ENCODE measurements around the gene FAM174C.
"Not testable (repeated sequence)": the region's sequence is repeated elsewhere in the genome, so short reads cannot be mapped to it uniquely, and the experiment has no call there.

FAM174C gene

DNA sequence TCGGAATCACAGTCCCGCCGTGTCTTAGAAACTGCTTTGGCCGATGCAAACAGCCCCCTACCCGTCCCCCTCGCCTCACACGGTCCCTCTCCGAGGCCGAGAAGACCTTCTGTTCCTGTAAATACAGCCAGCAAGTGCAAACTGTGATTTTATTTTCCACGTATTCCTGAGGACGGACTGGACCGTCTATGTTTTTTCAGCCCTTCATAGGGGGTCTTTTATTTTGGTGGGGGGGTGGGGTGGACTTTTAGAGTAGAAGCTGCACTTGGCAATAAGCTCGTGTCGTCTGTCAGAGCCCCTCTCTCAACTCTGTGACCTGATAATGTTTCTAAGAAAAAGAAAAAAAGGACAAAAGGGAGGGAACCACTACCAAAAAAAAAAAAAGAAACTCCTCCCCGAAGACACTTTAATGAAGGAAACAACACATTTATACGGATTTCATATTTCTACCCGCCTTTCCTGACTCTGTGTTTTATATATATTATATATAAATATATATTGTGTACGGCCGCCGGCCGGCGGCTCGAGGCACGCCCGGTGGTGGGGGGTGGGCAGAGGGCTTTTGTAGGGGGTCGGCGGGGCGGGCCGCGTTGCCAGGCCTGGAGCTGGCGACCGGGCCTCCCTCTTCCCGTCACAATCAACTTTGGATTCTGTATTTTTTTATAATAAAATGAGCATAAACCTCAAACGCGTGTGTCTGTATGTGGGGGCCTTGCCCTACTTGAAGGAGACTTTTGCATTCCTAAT is 25.6 kb downstream of the FAM174C start:
- no peak for DNase-seq (ENCODE audit: low spot score)

DNA sequence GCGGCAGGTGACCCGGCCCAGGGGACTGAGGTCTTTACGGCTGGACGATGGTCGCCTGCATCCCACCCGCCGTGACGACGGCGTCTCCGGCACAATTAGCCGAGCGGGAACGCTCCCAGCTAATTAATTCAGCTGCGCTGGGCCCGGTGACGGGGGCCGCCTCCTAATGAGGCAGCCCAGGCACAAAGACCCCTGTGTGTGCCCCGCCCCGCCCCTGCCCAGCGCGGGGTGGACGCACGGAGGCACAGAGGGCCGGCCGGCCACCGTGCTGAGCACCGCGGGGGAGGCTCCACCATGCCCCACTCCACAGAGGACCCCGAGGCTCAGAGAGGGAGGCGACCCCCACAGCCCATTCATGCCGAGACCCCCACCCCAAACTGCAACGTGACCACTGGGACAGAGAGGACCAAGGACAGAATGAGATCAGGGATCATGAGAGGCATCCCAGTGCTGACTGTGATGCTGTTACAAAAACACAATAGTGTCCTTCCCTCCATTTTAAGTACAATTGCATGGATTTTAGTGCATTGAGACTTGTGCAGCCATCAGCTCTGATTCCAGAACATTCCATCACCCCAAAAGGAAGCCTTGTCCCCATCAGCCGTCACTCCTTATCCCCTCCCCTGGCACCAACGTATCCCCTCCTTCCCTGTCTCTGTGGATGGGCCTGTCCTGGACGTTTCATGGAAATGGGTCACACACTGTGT is 27.4 kb downstream of the FAM174C start:
- DNase-seq (ENCODE audit: low spot score): no peak

DNA sequence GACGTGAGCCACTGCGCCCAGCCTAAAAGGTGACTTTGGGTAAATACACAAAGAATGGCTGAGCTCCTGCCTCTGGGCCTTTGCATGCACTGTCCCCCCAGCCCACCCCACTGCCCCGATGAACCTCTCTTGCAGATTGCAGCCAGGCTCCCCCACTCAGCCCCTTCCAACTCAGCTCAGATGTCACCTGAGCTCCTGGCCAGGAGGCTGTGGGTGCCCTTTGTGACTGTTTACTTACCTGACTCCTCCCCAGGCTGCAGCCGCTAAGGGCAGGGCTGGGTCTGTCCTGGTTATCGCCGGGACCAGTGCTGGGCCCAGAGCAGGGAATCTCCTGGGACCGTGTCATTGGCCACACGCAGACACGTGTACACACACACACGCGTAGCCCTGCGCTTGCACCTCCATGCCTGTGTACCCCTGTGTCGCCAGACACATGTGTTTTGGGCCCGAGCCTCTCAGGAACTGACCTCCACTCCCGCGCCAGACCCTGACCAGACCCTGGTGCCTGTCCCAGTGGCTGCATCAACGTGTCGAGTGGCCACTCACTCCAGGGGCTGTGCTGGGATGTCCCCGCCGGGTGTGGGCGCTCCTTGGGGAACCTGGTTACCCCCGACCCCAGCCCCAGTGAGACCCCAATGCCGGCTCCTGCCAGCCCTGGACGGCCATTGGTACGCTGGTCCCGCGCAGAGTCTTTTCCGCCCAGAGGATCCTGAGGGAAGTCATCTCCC is 29.0 kb downstream of the FAM174C start:
- no peak for DNase-seq (ENCODE audit: low spot score)

DNA sequence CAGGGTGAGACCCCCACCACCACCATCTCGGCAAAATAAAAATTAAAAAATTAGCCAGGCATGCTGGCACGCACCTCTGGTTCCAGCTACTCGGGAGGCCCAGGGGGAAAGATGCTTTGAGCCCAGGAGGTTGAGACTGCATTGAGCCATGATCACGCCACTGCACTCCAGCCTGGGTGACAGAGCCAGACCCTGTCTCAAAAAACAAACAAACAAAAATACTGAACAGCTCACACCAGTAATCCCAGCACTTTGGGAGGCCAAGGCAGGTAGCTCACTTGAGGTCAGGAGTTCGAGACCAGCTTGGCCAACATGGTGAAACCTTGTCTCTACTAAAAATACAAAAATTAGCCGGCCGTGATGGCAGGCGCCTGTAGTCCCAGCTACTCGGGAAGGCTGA is 30.0 kb downstream of the FAM174C start:
- not testable (repeated sequence) for DNase-seq (ENCODE audit: low spot score)

DNA sequence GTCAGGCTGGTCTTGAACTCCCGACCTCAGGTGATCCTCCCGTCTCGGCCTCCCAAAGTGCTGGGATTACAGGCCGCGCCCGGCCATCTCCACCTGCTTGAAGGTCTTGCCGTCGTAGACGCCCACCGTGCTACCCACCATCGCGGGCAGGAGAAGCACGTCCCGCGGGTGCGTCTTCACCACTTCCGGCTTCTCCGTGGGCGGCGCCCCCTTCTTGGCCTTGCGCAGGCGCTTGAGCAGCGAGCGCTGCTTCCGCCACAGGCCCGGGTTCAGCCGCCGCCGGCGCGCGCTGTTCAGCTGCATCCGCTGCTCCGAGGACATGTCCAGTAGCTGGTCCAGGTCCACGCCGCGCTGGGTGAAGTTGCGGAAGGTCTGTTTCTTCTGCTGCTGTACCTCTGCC is 32.0 kb downstream of the FAM174C start:
- no peak for DNase-seq (ENCODE audit: low spot score)

DNA sequence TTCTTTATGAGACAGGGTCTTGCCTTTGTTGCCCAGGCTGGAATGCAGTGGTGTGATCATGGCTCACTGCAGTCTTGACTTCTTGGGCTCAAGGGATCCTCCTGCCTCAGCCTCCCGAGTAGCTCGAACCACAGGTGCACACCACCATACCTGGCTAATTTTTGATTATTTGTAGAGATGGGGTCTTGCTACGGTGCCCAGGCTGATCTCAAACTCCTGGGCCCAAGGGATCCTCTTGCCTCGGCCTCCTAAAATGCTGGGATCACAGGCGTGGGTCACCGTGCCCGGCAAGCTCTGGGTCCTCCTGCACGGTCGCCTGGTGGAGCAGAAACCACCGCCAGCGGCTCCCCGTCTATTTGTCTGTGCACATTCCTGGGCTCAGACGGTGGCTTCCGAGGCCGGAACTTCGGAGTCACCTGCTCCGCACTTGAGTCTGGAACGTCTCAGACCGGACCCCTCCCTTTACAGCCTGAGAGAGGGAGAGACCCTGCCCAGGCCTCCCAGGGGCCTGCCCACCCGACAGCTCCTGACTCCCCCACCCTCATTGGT is 32.5 kb downstream of the FAM174C start:
- DNase-seq (ENCODE audit: low spot score): no peak

DNA sequence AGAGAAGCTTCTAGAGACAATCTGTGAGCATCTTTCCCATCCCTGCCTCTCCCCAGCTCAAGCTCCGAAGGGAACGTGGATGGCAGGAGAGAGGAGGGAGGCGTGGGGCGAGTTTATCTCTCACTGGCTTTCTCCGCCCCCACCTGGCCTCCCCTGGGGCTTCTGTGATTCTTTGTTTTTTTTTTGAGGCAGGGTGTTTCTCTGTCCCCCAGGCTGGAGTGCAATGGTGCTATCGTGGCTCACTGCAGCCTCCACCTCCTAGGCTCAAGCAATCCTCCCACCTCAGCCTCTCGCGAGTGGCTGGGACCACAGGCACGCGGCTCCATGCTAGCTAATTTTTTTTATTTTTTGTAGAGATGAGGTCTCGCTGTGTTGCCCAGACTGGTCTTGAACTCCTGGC is 33.4 kb downstream of the FAM174C start:
- no peak for DNase-seq (ENCODE audit: low spot score)

DNA sequence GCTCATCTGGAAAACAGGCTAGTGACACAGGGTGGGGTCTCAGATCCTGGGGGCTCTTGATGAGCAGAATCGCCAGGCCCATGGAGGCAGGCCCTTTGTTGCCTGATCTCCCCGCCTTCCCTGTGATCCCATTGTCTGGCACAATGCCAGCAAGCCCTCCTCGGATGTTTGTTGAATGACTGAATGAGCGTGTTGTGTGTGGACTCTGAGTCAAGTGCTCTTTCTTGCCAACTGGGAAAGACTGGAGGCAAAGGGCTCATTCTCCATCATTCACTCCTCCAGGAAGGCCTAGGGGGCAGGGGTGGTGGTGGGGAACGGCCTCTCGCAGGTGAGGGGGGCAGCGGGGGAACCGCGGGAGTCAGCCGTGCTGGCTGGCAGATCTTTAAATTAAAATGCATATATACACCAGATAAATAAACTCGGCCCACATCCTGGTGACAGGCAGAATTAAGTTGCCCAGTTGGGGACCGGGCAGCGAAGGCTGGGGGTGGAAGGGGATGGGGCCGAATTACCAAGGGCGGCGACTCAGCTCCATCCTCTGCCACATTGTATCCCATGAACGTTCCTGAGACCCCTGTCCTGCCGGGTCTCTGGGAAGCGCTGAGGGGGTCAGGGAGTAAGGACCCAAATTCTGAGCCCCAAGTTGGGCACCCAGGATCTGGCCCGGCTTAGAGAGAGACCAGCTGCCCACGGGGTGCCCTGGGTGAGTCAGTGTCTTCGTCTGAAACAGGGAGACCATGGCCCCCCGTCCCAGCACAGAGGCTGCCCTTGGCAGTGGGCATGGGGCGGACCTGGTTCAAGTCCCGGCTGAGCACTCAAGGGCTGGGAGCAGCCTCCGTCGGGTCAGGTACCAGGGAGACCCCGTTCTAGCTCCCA is 34.9 kb downstream of the FAM174C start:
- no peak for DNase-seq (ENCODE audit: low spot score)

DNA sequence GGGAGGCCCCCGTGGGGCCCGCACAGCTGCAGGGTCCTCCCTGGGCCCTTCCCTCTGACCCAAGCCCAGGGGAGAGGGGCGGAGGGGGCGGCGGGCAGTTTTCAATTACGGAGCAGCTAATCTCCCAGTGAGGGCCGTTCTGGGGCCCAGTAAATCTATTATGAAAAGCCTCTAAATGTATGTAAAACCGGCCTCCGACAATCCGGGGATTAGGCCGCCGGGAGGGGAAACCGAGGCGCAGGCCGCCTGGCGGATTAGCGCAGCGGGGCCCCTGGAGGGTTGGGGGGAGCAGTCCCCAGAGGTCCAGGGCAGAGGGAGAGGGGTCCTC is 35.5 kb downstream of the FAM174C start:
- DNase-seq (ENCODE audit: low spot score): no peak

DNA sequence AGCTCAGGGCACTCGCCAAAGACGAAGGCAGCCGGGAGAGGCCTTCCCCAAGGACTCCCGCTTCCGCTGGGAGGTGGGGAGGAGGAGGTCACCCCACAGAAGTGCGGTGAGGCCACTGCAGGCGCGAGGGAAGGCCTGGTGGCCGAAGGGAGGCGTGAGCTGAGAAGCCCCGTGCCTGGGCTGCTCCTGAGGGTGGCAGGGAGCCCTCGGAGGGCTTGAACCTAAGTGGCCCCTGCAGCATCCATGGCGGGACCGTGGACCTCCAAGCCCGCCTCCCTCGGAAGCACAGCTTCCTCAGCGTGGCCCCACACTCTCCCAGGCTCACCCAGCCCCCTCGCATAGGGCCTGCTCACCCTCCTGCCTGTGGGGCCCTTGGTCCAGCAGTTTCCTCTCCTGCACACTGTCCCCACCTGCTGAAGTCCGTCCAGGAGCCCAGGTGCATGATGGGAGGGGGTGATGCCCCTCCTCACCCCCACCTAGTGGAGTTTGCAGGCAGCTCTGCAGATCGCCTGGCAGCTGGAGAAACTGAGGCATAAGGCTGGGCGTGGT is 36.3 kb downstream of the FAM174C start:
- no peak for DNase-seq (ENCODE audit: low spot score)

DNA sequence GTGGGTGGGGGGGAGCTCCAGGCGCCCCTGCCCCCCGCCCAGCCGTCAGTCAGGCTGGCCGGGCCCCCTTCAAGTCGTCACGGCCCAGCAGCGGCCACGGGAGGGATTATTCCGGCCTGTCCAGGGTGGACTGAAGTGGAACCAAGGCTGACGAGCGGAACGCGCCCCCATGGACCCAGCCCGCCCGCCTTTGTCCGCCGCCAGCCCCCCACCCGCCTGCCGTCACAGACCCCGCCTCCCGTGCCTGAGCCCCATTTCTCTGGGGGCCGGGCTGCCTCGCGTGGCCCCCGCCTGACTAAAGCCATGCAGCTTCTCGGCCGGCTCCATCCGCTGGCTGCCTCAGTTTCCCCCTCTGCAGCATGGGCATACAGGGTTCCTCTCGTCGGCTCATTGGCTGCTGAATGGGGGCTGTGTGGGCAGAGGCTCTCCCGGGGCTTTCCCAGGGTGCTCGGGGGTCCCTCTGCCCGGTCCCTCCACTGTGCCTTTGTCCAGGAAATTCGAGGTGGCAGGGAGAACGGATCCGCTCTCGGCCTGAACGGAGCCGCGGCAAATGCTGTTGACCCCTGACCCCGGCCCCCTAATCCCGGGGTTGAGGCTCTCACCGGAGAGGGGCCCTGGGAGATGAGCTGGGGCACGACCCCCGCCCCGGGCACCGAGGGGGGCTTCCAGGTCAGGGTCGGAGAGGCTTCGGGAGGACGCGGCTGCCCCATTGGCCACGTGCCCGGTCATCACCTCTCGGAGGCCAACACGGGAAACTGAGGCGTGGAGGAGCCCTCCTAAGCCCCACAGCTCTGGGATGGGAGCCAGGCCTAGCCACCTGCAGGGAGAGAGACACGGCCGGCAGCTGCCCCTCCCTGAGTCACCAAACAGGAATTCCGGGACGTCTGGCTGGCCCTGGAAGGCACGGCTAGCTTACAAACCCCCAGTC is 37.7 kb downstream of the FAM174C start:
- peak; percentile 83 for DNase-seq (ENCODE audit: low spot score)

DNA sequence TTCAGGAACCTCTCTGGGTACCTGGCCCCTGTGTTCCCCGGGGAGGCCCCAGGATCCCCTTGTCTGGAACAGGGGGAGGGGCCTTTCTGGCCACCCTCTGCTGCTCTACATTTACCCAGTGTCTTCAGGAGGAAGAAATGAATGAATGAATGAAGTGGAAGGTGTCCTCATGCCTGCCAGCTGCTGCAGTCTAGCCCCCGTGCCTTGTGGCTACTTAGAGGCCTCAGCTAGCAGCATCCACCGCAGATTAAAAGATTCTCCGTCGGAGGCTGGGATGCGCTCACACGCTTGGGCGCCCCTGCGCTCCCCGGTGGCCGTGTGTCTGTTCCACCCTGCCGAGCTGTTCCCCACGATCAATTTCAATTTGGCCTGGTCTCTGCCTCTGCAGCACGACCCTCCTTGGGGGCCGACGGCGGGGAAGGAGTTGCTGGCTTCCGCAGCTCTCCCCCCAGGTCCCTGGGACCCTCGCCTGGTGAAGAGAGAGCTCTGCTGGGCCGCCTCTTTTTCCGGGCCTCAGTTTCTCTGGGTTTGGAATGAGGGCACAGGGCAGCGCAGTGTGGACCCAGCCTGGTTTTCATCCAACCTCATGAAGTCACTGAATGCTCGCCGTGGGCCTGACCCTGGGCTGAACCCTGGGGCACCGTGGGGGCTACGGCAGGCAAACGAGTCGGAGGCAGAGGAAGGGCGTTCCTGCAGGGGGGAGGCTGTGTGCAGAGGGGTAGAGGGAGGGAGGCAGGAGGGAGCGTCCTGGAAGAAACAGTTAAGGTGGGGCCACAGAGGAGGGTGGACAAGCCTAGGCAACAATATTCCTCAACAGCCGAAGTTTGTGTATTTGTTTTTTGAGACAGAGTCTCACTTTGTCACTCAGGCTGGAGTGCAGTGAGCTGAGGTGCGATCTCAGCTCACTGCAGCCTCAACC is 38.6 kb downstream of the FAM174C start:
- DNase-seq (ENCODE audit: low spot score): no peak

DNA sequence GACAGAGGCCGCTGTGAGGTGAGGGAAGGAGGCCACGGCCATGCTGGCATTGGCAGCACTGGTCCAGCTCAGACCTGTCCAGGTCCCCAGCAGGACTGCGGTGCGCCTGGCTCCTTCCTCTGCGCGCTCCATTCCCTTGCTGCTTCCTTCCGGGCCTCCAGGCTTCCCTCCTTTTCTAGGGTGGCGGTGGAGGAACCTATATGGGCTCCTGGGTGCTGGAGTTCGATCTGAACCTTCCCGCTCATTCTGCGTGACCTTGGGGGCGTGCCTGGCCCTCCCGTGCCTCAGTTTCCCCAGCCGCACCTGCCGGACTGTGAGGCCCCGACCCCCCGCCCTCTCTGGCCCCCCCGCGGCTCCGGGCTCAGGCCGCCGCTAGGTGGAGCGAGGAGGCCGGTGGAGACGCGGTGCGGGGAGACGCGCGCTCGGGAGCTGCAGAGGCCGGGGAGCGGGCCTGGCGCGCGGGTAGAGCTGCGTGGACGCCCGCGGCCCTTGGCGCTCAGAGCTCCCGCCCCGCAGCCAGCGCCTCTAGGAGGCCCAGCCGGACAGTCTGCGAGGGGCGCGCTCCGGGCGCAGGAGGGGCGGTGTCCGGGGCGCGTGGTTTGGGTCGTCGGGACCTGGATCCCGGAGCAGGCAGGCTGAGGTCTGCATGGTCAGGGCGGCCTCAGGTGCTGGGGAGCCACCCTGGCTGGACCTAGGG is 40.3 kb downstream of the FAM174C start:
- DNase-seq (ENCODE audit: low spot score): peak; percentile 34

DNA sequence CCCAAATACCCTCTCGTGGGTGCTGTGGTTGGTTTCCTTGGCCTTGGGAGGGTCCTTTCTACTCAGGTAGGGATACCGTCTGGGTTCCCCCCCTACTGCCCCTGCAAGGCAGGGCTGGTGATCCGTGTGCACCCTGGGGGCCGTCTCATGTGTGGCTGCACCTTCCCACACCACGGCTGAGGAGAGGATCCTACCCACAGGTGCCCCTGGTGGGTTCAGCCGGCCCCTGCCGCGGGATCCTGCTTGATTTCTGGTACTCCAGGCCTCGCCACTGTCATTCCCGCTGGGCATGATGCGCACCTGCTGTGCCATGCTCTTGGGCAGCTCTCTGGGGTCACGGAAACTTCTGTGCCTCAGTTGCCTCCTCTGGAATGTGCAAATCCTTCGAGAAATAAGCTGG is 41.1 kb downstream of the FAM174C start:
- no peak for DNase-seq (ENCODE audit: low spot score)

DNA sequence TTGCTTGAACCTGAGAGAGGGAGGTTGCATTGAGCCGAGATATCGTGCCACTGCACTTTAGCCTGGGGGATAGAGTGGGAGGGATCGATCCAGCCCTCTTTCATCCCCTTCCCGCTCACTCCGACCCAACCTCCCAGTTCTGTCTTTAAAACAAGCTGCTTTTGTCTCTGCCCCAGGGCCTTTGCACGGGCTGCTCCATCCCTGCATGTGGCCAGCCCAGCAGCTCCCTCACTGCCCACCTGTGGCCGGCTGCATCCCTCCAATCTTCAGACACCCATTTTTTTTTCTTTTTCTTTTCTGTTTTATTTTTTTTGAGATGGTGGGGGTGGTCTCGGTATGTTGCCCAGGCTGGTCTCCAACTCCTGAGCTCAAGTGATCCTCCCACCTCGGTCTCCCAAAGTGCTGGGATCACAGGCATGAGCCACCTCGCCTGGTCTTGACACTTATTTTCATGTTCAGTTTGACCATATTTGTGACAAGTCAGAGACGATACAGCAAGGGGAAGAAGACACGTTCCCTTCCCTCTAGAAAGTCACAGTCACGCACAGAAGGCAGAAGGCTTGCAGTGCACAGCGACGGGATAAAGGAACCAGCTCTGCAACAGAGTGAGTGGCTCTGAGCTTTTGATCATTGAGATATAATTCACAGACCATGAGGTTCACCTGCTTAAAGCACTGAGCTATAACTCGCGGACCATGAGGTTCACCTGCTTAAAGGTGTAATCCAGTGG is 42.1 kb downstream of the FAM174C start:
- no peak for DNase-seq (ENCODE audit: low spot score)

DNA sequence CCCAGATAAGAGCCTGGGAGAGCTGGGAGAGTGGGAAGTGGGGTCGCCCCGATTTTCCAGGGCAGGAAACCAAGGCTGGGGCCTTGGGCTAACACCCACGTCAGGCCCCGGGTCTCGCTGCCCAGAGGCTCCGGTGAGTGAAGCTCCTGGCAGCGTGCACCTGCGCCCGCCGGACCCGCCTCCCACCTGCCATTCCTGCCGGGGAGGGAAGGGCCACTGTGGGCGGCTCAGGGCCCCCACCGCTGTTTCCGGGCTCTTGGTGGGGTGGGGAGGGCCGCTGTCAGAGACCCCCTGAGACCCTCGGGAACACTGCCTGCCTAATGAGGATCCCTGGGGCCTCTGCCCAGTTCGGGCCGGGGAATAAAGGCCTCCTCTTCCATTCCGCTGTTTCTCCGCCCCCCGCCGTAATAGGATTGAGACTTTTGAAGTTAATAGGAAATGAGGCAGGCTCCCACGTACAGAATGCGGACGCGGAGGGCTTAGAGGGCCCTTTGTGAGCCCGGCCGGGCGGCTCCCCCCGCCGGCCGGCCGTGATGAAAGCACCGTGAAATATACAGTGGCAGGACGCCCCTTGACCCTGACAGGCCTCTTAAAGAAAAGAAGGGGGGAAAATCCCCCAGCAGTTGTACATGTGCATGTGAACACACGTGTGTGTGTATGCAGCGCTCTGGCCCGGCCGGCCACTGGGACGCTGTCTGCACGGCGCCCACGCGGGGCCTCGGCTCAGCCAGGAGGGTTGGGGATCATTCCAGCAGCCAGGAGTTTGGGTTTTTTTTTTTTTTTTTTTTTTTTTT is 43.5 kb downstream of the FAM174C start:
- DNase-seq (ENCODE audit: low spot score): no peak

DNA sequence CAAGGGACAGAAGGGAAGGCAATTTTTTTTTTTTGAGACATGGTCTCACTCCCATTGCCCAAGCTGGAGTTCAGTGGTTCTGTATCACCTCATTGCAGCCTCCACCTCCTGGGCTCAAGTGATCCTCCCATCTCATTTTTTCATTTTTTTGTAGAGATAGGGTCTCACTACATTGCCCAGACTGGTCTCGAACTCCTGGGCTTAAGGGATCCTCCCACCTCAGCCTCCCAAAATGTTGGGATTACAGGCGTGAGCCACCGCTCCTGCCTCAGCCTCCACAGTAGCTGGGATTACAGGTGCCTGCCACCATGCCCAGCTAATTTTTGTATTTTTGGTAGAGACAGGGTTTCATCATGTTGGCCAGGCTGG is 44.9 kb downstream of the FAM174C start:
- DNase-seq (ENCODE audit: low spot score): not testable (repeated sequence)

All from kidney tubule cell (primary cell).